ENCODE measurements around the gene SPATA17.
"Not testable (repeated sequence)": the region's sequence is repeated elsewhere in the genome, so short reads cannot be mapped to it uniquely, and the experiment has no call there.

Gene SPATA17

DNA sequence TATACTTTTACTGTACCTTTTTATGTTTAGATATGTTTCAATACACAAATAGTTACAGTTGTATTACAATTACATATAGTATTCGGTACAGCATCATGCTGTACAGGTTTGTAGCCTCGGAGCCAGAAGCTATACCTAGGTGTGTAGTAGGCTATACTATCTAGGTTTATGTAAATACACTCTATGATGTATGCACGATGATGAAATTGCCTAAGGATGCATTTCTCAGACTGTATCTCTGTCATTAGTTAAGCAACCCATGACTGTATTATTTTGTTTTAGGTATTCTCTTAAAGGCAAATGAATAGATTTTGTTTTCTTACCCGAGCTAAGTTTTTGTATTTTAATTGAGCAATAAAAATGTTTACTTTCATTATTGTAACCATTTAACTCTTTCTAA lies 56.4 kb downstream of the SPATA17 start:
- H3K4me3 ChIP-seq (ENCODE audit: low read depth, low read length), result no peak overlapping the region
- H3K9me3 ChIP-seq (ENCODE audit: control insufficient read depth, insufficient read depth, low read length), result no peaks in the 10 kb centered on the region
- no peak overlapping the region for H3K9ac ChIP-seq (ENCODE audit: low read depth, low read length)
- no peaks in the 10 kb centered on the region for H3K4me1 ChIP-seq (ENCODE audit: control insufficient read depth, insufficient read depth, low read length)
- no peaks in the 10 kb centered on the region for H3K27me3 ChIP-seq (ENCODE audit: control insufficient read depth, insufficient read depth, low read length)
- no peaks in the 10 kb centered on the region for H3K36me3 ChIP-seq (ENCODE audit: control insufficient read depth, insufficient read depth, low read length)

DNA sequence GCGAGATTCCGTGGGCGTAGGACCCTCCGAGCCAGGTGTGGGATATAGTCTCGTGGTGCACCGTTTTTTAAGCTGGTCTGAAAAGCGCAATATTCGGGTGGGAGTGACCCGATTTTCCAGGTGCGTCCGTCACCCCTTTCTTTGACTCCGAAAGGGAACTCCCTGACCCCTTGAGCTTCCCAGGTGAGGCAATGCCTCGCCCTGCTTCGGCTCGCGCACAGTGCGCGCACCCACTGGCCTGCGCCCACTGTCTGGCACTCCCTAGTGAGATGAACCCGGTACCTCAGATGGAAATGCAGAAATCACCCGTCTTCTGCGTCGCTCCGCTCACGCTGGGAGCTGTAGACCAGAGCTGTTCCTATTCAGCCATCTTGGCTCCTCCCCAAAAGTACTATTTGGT lies 65.0 kb downstream of the SPATA17 start:
- H3K36me3 ChIP-seq (ENCODE audit: control insufficient read depth, insufficient read depth, low read length); H3K9ac ChIP-seq (ENCODE audit: low read depth, low read length); H3K4me1 ChIP-seq (ENCODE audit: control insufficient read depth, insufficient read depth, low read length); H3K27me3 ChIP-seq (ENCODE audit: control insufficient read depth, insufficient read depth, low read length); H3K9me3 ChIP-seq (ENCODE audit: control insufficient read depth, insufficient read depth, low read length): not testable (repeated sequence)
- peak overlapping the region; percentile 30 for H3K4me3 ChIP-seq (ENCODE audit: low read depth, low read length)

DNA sequence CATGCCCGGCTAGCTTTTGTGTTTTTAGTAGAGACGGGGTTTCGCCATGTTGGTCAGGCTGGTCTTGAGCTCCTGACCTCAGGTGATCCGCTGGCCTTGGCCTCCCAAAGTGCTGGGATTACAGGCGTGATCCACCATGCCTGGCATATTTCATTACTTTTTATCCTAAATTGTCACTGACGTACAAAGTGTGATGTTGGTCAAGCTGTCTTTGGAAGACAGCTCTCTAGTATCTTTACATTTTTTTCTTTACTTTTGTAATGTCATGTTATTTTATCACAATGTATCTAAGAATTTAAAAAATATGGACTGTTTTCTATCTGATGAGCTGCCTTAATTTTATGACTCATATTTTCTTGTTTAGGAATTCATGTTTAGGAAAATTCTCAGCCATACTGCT lies 72.2 kb downstream of the SPATA17 start:
- H3K4me3 ChIP-seq (ENCODE audit: low read depth, low read length), result no peak overlapping the region
- H3K9me3 ChIP-seq (ENCODE audit: control insufficient read depth, insufficient read depth, low read length), result no peaks in the 10 kb centered on the region
- H3K9ac ChIP-seq (ENCODE audit: low read depth, low read length), result no peak overlapping the region
- no peaks in the 10 kb centered on the region for H3K27me3 ChIP-seq (ENCODE audit: control insufficient read depth, insufficient read depth, low read length)
- H3K4me1 ChIP-seq (ENCODE audit: control insufficient read depth, insufficient read depth, low read length), result no peaks in the 10 kb centered on the region
- H3K36me3 ChIP-seq (ENCODE audit: control insufficient read depth, insufficient read depth, low read length), result no peaks in the 10 kb centered on the region

DNA sequence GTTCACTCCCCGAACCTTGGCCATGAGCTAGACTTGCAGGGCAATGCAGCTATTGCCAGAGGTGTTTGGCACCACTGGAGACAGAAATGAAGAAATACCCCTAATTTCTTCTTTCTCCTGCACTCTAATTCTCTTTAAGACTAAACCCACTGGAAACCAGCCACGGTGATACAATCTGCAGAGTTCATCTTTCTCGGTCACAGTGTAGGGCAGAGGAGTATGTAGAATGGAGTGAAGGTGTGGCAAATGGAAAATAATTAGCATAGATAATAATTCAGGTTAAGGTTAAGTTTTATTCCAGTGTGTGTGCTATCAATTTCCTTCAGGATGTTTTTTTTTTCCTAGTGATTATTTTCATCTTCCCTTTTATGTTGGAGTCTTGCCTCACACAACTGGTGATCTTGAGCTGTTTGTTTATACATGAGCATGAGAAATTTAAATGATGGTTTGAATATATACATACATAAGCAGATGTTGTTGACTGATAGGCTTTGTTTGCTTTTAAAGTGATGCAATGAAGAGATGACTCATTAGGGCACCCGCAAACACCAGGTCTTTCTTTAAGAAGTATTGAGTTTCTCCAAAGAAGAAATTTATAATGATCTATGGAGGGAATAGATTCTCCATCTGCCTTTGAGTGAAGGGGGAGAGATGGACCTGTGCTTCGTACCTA lies 81.9 kb downstream of the SPATA17 start:
- H3K4me1 ChIP-seq (ENCODE audit: control insufficient read depth, insufficient read depth, low read length), result peaks cover 4% of the 10 kb centered on the region
- H3K9me3 ChIP-seq (ENCODE audit: control insufficient read depth, insufficient read depth, low read length), result no peaks in the 10 kb centered on the region
- H3K27me3 ChIP-seq (ENCODE audit: control insufficient read depth, insufficient read depth, low read length), result no peaks in the 10 kb centered on the region
- H3K36me3 ChIP-seq (ENCODE audit: control insufficient read depth, insufficient read depth, low read length), result no peaks in the 10 kb centered on the region
- no peak overlapping the region for H3K9ac ChIP-seq (ENCODE audit: low read depth, low read length)
- H3K4me3 ChIP-seq (ENCODE audit: low read depth, low read length), result no peak overlapping the region

DNA sequence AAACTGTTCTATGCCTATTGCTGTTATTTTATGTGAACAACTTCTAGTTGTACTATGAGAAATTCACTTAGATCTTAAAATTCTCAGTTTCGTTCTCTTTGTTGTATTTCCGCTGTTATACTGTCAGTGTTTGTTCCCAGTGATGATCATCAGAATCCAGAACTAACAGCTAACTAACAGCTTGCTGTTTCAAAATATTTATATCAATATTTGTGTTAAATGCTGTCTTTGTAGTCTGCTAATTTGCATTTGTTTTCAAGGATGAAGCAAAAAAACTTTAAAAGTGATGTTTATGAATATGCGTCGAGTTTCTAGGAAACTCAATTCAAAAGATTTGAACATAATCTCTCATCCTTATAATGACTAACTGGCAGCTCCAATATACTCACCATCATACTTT lies 84.5 kb downstream of the SPATA17 start:
- no peak overlapping the region for H3K4me3 ChIP-seq (ENCODE audit: low read depth, low read length)
- H3K27me3 ChIP-seq (ENCODE audit: control insufficient read depth, insufficient read depth, low read length), result no peaks in the 10 kb centered on the region
- no peak overlapping the region for H3K9ac ChIP-seq (ENCODE audit: low read depth, low read length)
- no peaks in the 10 kb centered on the region for H3K9me3 ChIP-seq (ENCODE audit: control insufficient read depth, insufficient read depth, low read length)
- H3K36me3 ChIP-seq (ENCODE audit: control insufficient read depth, insufficient read depth, low read length), result no peaks in the 10 kb centered on the region
- H3K4me1 ChIP-seq (ENCODE audit: control insufficient read depth, insufficient read depth, low read length), result peaks cover 4% of the 10 kb centered on the region

DNA sequence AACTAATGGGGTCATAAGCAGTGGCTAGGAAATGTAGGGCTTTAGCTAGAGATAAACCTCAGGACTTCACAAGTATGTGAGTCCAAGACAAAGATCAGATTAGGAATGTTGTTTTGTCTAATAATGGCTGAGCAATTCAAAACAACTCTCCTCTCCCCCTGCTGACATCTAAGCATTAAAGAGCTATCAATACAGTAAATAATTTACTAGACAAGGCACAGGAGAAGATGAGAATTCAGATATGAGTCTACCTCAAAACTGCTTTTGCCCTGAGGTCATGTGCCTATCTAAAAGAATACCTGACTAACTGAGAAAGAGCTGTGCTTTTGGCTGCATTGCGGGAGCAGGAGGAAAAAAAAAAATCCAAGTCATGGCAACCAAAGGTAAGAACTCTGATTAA lies 86.8 kb downstream of the SPATA17 start:
- H3K4me1 ChIP-seq (ENCODE audit: control insufficient read depth, insufficient read depth, low read length), result peaks cover 2% of the 10 kb centered on the region
- no peak overlapping the region for H3K9ac ChIP-seq (ENCODE audit: low read depth, low read length)
- H3K36me3 ChIP-seq (ENCODE audit: control insufficient read depth, insufficient read depth, low read length), result no peaks in the 10 kb centered on the region
- no peaks in the 10 kb centered on the region for H3K27me3 ChIP-seq (ENCODE audit: control insufficient read depth, insufficient read depth, low read length)
- H3K4me3 ChIP-seq (ENCODE audit: low read depth, low read length), result no peak overlapping the region
- H3K9me3 ChIP-seq (ENCODE audit: control insufficient read depth, insufficient read depth, low read length), result no peaks in the 10 kb centered on the region

DNA sequence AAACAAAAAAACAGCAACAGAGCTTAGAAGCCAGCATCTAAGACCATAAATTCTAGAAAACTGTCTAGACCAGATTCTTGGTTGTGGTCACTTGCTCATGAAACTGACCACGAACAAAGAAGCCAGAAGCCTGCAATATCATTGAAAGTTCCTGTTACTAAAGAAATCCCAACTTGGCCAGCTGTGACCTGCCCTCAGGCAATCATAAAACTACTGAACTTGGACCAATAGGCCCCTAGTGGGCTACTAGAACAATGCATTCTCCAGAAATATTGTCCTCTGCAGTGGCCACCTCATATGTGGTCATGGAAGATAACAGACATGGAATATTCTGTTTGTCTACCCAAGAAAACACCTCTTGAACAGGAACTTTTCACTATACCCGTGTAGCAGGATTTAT lies 87.7 kb downstream of the SPATA17 start:
- H3K27me3 ChIP-seq (ENCODE audit: control insufficient read depth, insufficient read depth, low read length), result no peaks in the 10 kb centered on the region
- H3K9me3 ChIP-seq (ENCODE audit: control insufficient read depth, insufficient read depth, low read length), result no peaks in the 10 kb centered on the region
- H3K4me3 ChIP-seq (ENCODE audit: low read depth, low read length), result no peak overlapping the region
- no peak overlapping the region for H3K9ac ChIP-seq (ENCODE audit: low read depth, low read length)
- no peaks in the 10 kb centered on the region for H3K36me3 ChIP-seq (ENCODE audit: control insufficient read depth, insufficient read depth, low read length)
- no peaks in the 10 kb centered on the region for H3K4me1 ChIP-seq (ENCODE audit: control insufficient read depth, insufficient read depth, low read length)

DNA sequence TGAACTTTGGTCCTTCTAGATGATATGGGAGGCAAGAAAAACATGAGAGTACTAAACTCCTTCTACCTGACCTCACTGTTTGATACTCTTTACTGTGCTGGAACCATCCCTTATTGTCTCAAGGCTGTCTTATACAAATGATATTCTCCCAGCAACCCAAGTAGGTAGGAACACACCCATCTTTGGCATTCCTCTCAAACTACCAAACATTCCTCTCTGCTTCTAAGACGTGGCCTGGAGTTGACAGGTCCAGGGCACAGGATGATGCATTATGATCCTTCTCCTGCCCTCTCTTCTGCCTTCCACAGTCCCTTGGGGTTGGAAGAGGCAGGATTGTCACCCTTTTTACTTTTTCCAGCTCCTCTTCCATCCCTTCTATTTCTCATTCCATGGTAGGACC lies 90.5 kb downstream of the SPATA17 start:
- no peaks in the 10 kb centered on the region for H3K4me1 ChIP-seq (ENCODE audit: control insufficient read depth, insufficient read depth, low read length)
- H3K36me3 ChIP-seq (ENCODE audit: control insufficient read depth, insufficient read depth, low read length), result no peaks in the 10 kb centered on the region
- no peak overlapping the region for H3K9ac ChIP-seq (ENCODE audit: low read depth, low read length)
- H3K9me3 ChIP-seq (ENCODE audit: control insufficient read depth, insufficient read depth, low read length), result no peaks in the 10 kb centered on the region
- no peaks in the 10 kb centered on the region for H3K27me3 ChIP-seq (ENCODE audit: control insufficient read depth, insufficient read depth, low read length)
- no peak overlapping the region for H3K4me3 ChIP-seq (ENCODE audit: low read depth, low read length)

DNA sequence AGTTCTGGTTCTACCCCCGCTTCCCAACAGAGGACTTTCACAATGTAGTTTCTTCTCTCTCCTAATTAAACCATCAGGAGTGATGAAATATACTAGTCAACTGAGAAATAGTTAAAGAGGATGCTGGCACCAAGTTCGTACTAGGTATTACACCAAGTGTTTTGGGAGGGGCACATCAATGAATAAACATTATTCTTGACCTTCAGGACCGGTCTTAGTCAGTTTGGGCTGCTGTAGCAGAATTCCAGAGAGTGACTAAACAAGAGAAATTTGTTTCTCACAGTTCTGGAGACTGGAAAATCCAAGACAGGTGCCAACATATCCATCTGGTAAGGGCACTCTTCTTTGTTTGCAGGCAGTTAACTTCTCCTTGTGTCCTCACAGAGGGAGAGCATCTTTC lies 103.8 kb downstream of the SPATA17 start:
- no peaks in the 10 kb centered on the region for H3K27me3 ChIP-seq (ENCODE audit: control insufficient read depth, insufficient read depth, low read length)
- no peaks in the 10 kb centered on the region for H3K4me1 ChIP-seq (ENCODE audit: control insufficient read depth, insufficient read depth, low read length)
- no peaks in the 10 kb centered on the region for H3K36me3 ChIP-seq (ENCODE audit: control insufficient read depth, insufficient read depth, low read length)
- no peak overlapping the region for H3K4me3 ChIP-seq (ENCODE audit: low read depth, low read length)
- no peaks in the 10 kb centered on the region for H3K9me3 ChIP-seq (ENCODE audit: control insufficient read depth, insufficient read depth, low read length)
- no peak overlapping the region for H3K9ac ChIP-seq (ENCODE audit: low read depth, low read length)

DNA sequence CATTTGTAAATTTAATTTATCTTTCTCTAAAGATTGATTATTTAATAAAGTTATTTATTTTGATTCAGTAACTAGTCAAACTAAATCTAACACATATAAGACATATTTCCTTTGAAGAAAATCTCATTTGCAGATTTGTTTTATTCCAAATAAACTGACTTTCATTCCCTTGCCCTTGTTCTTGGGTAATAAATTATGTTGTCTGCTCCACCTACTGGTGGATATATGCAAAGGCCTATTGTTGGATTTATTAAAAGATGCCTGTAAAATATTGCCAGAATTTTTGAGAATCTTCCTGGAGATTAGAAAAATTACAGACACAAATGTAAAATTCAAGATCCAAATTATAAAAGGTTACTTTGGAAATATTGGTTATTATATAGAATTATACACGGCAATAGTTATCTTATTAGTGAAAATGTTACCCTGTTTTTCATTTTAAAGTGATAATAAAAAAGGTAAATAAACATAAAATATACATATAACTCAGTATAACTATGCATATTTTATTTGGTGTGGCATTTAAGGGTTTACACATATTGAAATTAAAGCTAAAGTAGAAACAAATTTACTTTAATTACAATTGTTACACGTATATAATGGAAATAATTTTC lies 116.1 kb downstream of the SPATA17 start:
- Histone ChIP-seq H3K9ac (ENCODE audit: low read depth, low read length) (no peak overlapping the region), H3K4me3 (ENCODE audit: low read depth, low read length) (no peak overlapping the region), H3K4me1 (ENCODE audit: control insufficient read depth, insufficient read depth, low read length) (no peaks in the 10 kb centered on the region), H3K9me3 (ENCODE audit: control insufficient read depth, insufficient read depth, low read length) (no peaks in the 10 kb centered on the region), H3K27me3 (ENCODE audit: control insufficient read depth, insufficient read depth, low read length) (no peaks in the 10 kb centered on the region), H3K36me3 (ENCODE audit: control insufficient read depth, insufficient read depth, low read length) (no peaks in the 10 kb centered on the region)

DNA sequence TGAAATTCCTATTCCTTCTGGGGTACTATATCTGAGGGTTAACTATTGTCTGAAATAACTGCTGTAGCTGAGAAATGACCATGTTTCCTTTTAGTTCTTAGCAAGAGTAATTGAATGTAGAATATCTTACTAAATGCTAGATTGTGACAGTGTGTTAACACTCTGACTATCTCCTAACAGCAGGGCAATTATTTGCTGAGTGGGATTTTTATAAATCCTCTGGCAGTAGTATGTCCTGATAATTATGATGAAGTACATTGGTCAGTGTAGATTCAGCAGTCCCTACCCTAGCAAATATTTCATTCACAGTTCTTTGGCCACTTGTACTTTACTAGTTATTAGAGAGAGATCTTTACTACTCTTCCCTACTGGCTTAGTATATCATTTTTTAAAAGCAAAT lies 138.6 kb downstream of the SPATA17 start:
- Histone ChIP-seq H3K9ac (ENCODE audit: low read depth, low read length) (no peak overlapping the region), H3K4me3 (ENCODE audit: low read depth, low read length) (no peak overlapping the region)

DNA sequence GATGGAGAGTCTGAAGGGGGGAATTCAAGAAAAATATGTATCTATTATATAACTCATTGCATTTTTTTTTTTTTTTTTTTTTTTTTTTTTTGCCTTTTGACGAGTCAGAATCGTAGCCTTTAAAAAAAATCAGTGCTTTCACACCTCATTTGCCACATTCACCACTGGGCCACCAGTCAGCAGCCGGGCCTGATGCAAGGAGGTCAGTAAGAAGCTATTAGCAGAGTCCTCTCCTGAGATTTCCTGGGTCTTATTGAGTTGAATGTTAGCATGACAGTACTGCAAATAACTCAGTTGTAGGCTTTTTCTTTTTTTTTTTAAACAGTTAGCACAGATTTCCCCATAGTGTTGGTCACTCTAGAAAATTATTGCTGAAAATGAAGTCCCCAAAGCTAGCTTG lies 139.8 kb downstream of the SPATA17 start:
- Histone ChIP-seq H3K9ac (ENCODE audit: low read depth, low read length) (no peak overlapping the region), H3K4me3 (ENCODE audit: low read depth, low read length) (no peak overlapping the region), H3K4me1 (ENCODE audit: control insufficient read depth, insufficient read depth, low read length) (no peaks in the 10 kb centered on the region), H3K27me3 (ENCODE audit: control insufficient read depth, insufficient read depth, low read length) (no peaks in the 10 kb centered on the region), H3K9me3 (ENCODE audit: control insufficient read depth, insufficient read depth, low read length) (no peaks in the 10 kb centered on the region), H3K36me3 (ENCODE audit: control insufficient read depth, insufficient read depth, low read length) (no peaks in the 10 kb centered on the region)

More for the DNA sequence above, 138.6 kb downstream of the SPATA17 start:
- Histone ChIP-seq H3K4me1 (ENCODE audit: control insufficient read depth, insufficient read depth, low read length) (no peaks in the 10 kb centered on the region), H3K9me3 (ENCODE audit: control insufficient read depth, insufficient read depth, low read length) (no peaks in the 10 kb centered on the region), H3K36me3 (ENCODE audit: control insufficient read depth, insufficient read depth, low read length) (no peaks in the 10 kb centered on the region), H3K27me3 (ENCODE audit: control insufficient read depth, insufficient read depth, low read length) (no peaks in the 10 kb centered on the region)

Data from iPS-15b (cell line).